HepG2 (cell line): ENCODE data around the gene ATP1B2. TPM values are rescaled to one million over a fixed set of nuclear protein-coding genes. Genes with fewer than 3 reads are reported as not detected.

Source experiments
- BATF2 ChIP-seq: sonication (generic); formaldehyde crosslinking; IDR thresholded peaks from 2 replicates; pipeline ENCODE4 v1.8.0; 2022; ENCODE audit warnings: mild to moderate bottlenecking, missing genetic modification reagents, moderate library complexity
- E2F1 ChIP-seq: sonication (generic); formaldehyde crosslinking; IDR thresholded peaks from 2 replicates; pipeline ENCODE4 v1.5.0; 2020; ENCODE audit warnings: missing genetic modification reagents
- ERF ChIP-seq: IDR thresholded peaks from 2 replicates; pipeline ENCODE4 v1.6.1; 2018; ENCODE audit warnings: missing biosample characterization, missing genetic modification reagents
- GABPB1 ChIP-seq: IDR thresholded peaks from 2 replicates; pipeline ENCODE4 v1.6.1; 2016; ENCODE audit warnings: mild to moderate bottlenecking, missing genetic modification reagents, moderate library complexity, missing compliant biosample characterization
- HNRNPK ChIP-seq: fragments of 200-400 bp; formaldehyde crosslinking; IDR thresholded peaks from 2 replicates; pipeline ENCODE4 v1.6.1; 2018; ENCODE audit warnings: low read length, low read depth, moderate library complexity, mild to moderate bottlenecking; ENCODE audit not compliant: poor library complexity, severe bottlenecking
- MLLT10 ChIP-seq: sonication (generic); formaldehyde crosslinking; IDR thresholded peaks from 2 replicates; pipeline ENCODE4 v1.4.0; 2020; ENCODE audit warnings: missing genetic modification reagents
- NBN ChIP-seq: fragments of 450-650 bp; conservative IDR thresholded peaks from 2 replicates; pipeline ENCODE4 v1.6.1; 2017
- NRL ChIP-seq: sonication (generic); formaldehyde crosslinking; IDR thresholded peaks from 2 replicates; pipeline ENCODE4 v1.5.0; 2020; ENCODE audit warnings: missing genetic modification reagents, mild to moderate bottlenecking, moderate library complexity, borderline replicate concordance
- ZMYM3 ChIP-seq: sonication (generic); formaldehyde crosslinking; IDR thresholded peaks from 2 replicates; pipeline ENCODE4 v1.5.1; 2020; ENCODE audit warnings: mild to moderate bottlenecking, missing genetic modification reagents
- ZNF20 ChIP-seq: sonication (generic); formaldehyde crosslinking; IDR thresholded peaks from 2 replicates; pipeline ENCODE4 v1.4.0; 2020; ENCODE audit warnings: mild to moderate bottlenecking, moderate library complexity, missing genetic modification reagents
- ZNF296 ChIP-seq: sonication (generic); formaldehyde crosslinking; conservative IDR thresholded peaks from 2 replicates; pipeline ENCODE4 v1.5.0; 2020; ENCODE audit warnings: mild to moderate bottlenecking, missing genetic modification reagents
- ZNF646 ChIP-seq: sonication (generic); formaldehyde crosslinking; IDR thresholded peaks from 2 replicates; pipeline ENCODE4 v1.9.0; 2021; ENCODE audit warnings: mild to moderate bottlenecking, missing genetic modification reagents
- ZSCAN25 ChIP-seq: sonication (generic); formaldehyde crosslinking; IDR thresholded peaks from 2 replicates; pipeline ENCODE4 v1.8.0; 2022; ENCODE audit warnings: mild to moderate bottlenecking, missing genetic modification reagents
- ZSCAN29 ChIP-seq: sonication (generic); formaldehyde crosslinking; conservative IDR thresholded peaks from 2 replicates; pipeline ENCODE4 v1.4.0; 2020; ENCODE audit warnings: mild to moderate bottlenecking, missing genetic modification reagents
- polyA plus RNA-seq, 8 experiments: library from polyadenylated mRNA; depleted of rRNA in 3 of 8; stranded (reverse) in 7 of 8; unstranded in 1 of 8; fragments of >200 nt; fragmentation: Illumina TruSeq in 4 of 8; extraction: Trizol in 4 of 8; gene quantifications; 2 replicates each; pipeline versions ENCODE4 v1.2.1 to v1.2.3, GENCODE V29; 2011 to 2016; ENCODE audit warnings: low read depth in 4 of 8, missing spikeins in 1 of 8, mixed read lengths in 1 of 8; ENCODE audit not compliant: insufficient read depth in 1 of 8
- total RNA-seq, 5 experiments: library from RNA; depleted of rRNA; stranded (reverse); fragments of >200 nt; fragmentation: Illumina TruSeq; extraction: Trizol; gene quantifications; 2 replicates each; pipeline ENCODE4 v1.2.3, GENCODE V29; 2016; ENCODE audit warnings: low read depth in 1 of 5

ATP1B2 gene
- total and polyA plus RNA-seq, 2 of the 13 experiments (the other 11 are each of a cell fraction or from before 2014, with no cell fraction given) = not detected

- TF ChIP-seq E2F1 (CRISPR knock-in tag) (peak; percentile 24; the same call in 1 of the 2 replicates), ZNF646 (CRISPR knock-in tag) (no peak), ERF (CRISPR knock-in tag) (peak; percentile 62; the same call in 1 of the 2 replicates), NRL (CRISPR knock-in tag) (no peak; the same call in 1 of the 2 replicates), ZNF296 (CRISPR knock-in tag) (no peak), BATF2 (CRISPR knock-in tag) (no peak), HNRNPK (no peak), NBN (no peak), ZMYM3 (CRISPR knock-in tag) (0 out of 2 replicates have a peak, but pooled peaks have one; percentile 34), ZSCAN25 (CRISPR knock-in tag) (0 out of 2 replicates have a peak, but pooled peaks have one; percentile 16), MLLT10 (CRISPR knock-in tag) (no peak), ZNF20 (CRISPR knock-in tag) (no peak), GABPB1 (CRISPR knock-in tag) (peak; percentile 66), ZSCAN29 (CRISPR knock-in tag) (0 out of 2 replicates have a peak, but pooled peaks have one; percentile 52)
Observed at GRCh38 chr17:7627250-7628121, 23.2 kb upstream of the ATP1B2 start, which contains the start of gene SAT2 (continued).
